ENCODE results near the gene IL15. TPM values are rescaled to one million over a fixed set of nuclear protein-coding genes. Genes with fewer than 3 reads are reported as not detected.

Gene IL15
- total and polyA plus RNA-seq, 4 donors, result 0.93 to 2.0 (median 1.5) TPM

- Histone ChIP-seq H3K27me3 (ENCODE audit: control insufficient read depth in 4 of 4, insufficient read depth in 4 of 4, low read length in 3 of 4) (no peaks in the 10 kb centered on the region), H3K36me3 (ENCODE audit: control insufficient read depth in 4 of 4, insufficient read depth in 3 of 4, low read depth in 1 of 4, low read length in 3 of 4) (no peaks in the 10 kb centered on the region), H3K4me1 (ENCODE audit: control insufficient read depth in 4 of 4, insufficient read depth in 4 of 4, low read length in 3 of 4) (peaks cover 0 to 2% (median 0%) of the 10 kb centered on the region in 4 donors), H3K27ac (ENCODE audit: low read depth in 1 of 2, low read length in 2 of 2) (no peak overlapping the region), H3K4me3 (ENCODE audit: low read depth in 1 of 3, low read length in 3 of 3) (no peak overlapping the region), H3K9me3 (ENCODE audit: control insufficient read depth in 4 of 4, low read length in 3 of 4) (no peaks in the 10 kb centered on the region), H3K9ac (ENCODE audit: low read depth in 1 of 2, low read length in 2 of 2) (no peak overlapping the region)
- WGBS, result 84% methylated on average over 3 of the region's 3 CpGs
- TF ChIP-seq REST (IDR thresholded peaks at IDR 0.05) (no peak), FOXA2 (IDR thresholded peaks at IDR 0.05) (no peak), FOXA1 (IDR thresholded peaks at IDR 0.05) (no peak), CTCF (IDR thresholded peaks at IDR 0.05; ENCODE audit: low read depth, low read length, missing input control) (no peak), HNF4G (IDR thresholded peaks at IDR 0.05) (no peak), HNF4A (conservative IDR thresholded peaks at IDR 0.05) (no peak)
- DNase-seq (ENCODE audit: low spot score), result no peak
These were observed 39.8 kb downstream of the IL15 start for GRCh38 chr4:141676087-141676670.

- Histone ChIP-seq H3K9ac (ENCODE audit: low read depth in 1 of 2, low read length in 2 of 2) (no peak overlapping the region), H3K36me3 (ENCODE audit: control insufficient read depth in 4 of 4, insufficient read depth in 3 of 4, low read depth in 1 of 4, low read length in 3 of 4) (no peaks in the 10 kb centered on the region), H3K27me3 (ENCODE audit: control insufficient read depth in 4 of 4, insufficient read depth in 4 of 4, low read length in 3 of 4) (no peaks in the 10 kb centered on the region), H3K4me1 (ENCODE audit: control insufficient read depth in 4 of 4, insufficient read depth in 4 of 4, low read length in 3 of 4) (peaks cover 0 to 2% (median 0%) of the 10 kb centered on the region in 4 donors), H3K4me3 (ENCODE audit: low read depth in 1 of 3, low read length in 3 of 3) (no peak overlapping the region), H3K27ac (ENCODE audit: low read depth in 1 of 2, low read length in 2 of 2) (no peak overlapping the region), H3K9me3 (ENCODE audit: control insufficient read depth in 4 of 4, low read length in 3 of 4) (no peaks in the 10 kb centered on the region)
- DNase-seq (ENCODE audit: low spot score), result no peak
- 80% methylated on average over 4 of the region's 4 CpGs for WGBS
- TF ChIP-seq SP1 (IDR thresholded peaks at IDR 0.05), result no peak
- TF ChIP-seq MAX (IDR thresholded peaks at IDR 0.05), result no peak
- TF ChIP-seq FOXA1 (IDR thresholded peaks at IDR 0.05), result no peak
- no peak for TF ChIP-seq ZBTB33 (IDR thresholded peaks at IDR 0.05)
- TF ChIP-seq YY1 (IDR thresholded peaks at IDR 0.05), result no peak
- TF ChIP-seq RXRA (IDR thresholded peaks at IDR 0.05), result no peak
- no peak for TF ChIP-seq GABPA (IDR thresholded peaks at IDR 0.05 in 1 of 2, conservative IDR thresholded peaks at IDR 0.05 in 1 of 2)
- no peak for TF ChIP-seq ATF3 (IDR thresholded peaks at IDR 0.05)
- TF ChIP-seq JUND (IDR thresholded peaks at IDR 0.05), result no peak
- TF ChIP-seq HNF4G (IDR thresholded peaks at IDR 0.05), result no peak
- TF ChIP-seq FOXA2 (IDR thresholded peaks at IDR 0.05), result no peak
- TF ChIP-seq TAF1 (conservative IDR thresholded peaks at IDR 0.05), result no peak
These were observed 43.7 kb downstream of the IL15 start for GRCh38 chr4:141680060-141680459.
